Ishikawa (cell line): ENCODE measurements around the gene RIMBP2.

ENCODE experiments used
- EP300 ChIP-seq: IDR thresholded peaks from 2 replicates; pipeline ENCODE4 v1.6.1; 2012; ENCODE audit warnings: borderline replicate concordance
- RAD21 ChIP-seq: IDR thresholded peaks from 2 replicates; pipeline ENCODE4 v1.6.1; 2012; ENCODE audit warnings: low read depth

GRCh38 chr12:130689408-130690405 is 26.4 kb downstream of the RIMBP2 start:
- TF ChIP-seq EP300 (no peak), RAD21 (no peak)
